HCT116 (cell line): ENCODE data around the gene SPEM3.

ENCODE experiments used
- CBX3 ChIP-seq: IDR thresholded peaks from 2 replicates; pipeline ENCODE4 v1.6.1; 2012; ENCODE audit warnings: low read depth
- EGR1 ChIP-seq: IDR thresholded peaks from 2 replicates; pipeline ENCODE4 v1.6.1; 2012; ENCODE audit warnings: low read depth
- EZH2 ChIP-seq: fragments of 200-600 bp; sonication (generic); IDR thresholded peaks from 2 replicates; pipeline ENCODE4 v1.6.1; 2017; ENCODE audit warnings: antibody characterized with exemption, mixed run types
- EZH2phosphoT487 ChIP-seq: fragments of 200-600 bp; IDR thresholded peaks from 2 replicates; pipeline ENCODE4 v1.6.1; 2018; ENCODE audit warnings: antibody characterized with exemption, borderline replicate concordance
- POLR2A ChIP-seq: IDR thresholded peaks from 2 replicates; pipeline ENCODE4 v1.7.0; 2011; ENCODE audit warnings: borderline replicate concordance; ENCODE audit not compliant: insufficient read depth, insufficient read length; ENCODE audit errors: extremely low read depth
- POLR2AphosphoS5 ChIP-seq: IDR thresholded peaks from 2 replicates; pipeline ENCODE4 v1.6.1; 2011; ENCODE audit warnings: mild to moderate bottlenecking, low read depth, low read length, moderate library complexity
- RAD21 ChIP-seq: IDR thresholded peaks from 2 replicates; pipeline ENCODE4 v1.6.1; 2012; ENCODE audit warnings: low read depth, mild to moderate bottlenecking
- SIN3A ChIP-seq: IDR thresholded peaks from 2 replicates; pipeline ENCODE4 v1.6.1; 2012; ENCODE audit warnings: low read depth
- ZNF274 ChIP-seq: fragments of 200-500 bp; sonication (Bioruptor generic); IDR thresholded peaks from 2 replicates; pipeline ENCODE4 v1.6.1; 2014; ENCODE audit warnings: mild to moderate bottlenecking, low read depth, low read length, inconsistent platforms
- TF ChIP-seq, protein P1 (sequence below), 3 experiments: fragments of 200-600 bp in 1 of 3; sonication (generic) in 1 of 3; IDR thresholded peaks in 2 of 3; conservative IDR thresholded peaks in 1 of 3; 2 replicates each; pipeline ENCODE4 v1.5.1; 2012 to 2017; ENCODE audit warnings: low read depth in 2 of 3, low read length in 2 of 3, antibody characterized with exemption in 1 of 3, borderline replicate concordance in 1 of 3, control low read depth in 1 of 3, mild to moderate bottlenecking in 1 of 3, mixed read lengths in 1 of 3, mixed run types in 1 of 3, moderate library complexity in 1 of 3; ENCODE audit not compliant: insufficient read depth in 1 of 3
- TF ChIP-seq, protein P2 (sequence below): IDR thresholded peaks from 2 replicates; pipeline ENCODE4 v1.6.1; 2012; ENCODE audit warnings: low read depth
- TF ChIP-seq, protein P3 (sequence below): IDR thresholded peaks from 2 replicates; pipeline ENCODE4 v1.6.1; 2012

DNA sequence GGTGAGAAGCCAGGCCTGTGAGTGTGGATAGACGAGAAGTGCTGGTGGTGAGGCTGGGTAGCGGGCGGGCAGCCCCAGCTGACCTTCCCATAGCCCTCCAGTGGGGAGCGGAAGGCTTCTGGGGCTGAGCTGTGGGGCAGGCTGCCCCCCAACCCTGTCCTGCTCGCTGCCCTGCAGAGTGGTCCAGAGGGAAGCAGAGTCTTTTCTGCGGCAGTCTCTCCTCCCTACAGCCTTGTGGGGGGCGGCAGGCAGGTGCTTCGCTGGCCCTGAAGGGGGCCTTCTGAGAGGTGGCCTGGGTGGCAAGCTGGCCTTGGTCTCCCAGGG lies 17.3 kb upstream of the SPEM3 start:
- TF ChIP-seq, protein P1, sequence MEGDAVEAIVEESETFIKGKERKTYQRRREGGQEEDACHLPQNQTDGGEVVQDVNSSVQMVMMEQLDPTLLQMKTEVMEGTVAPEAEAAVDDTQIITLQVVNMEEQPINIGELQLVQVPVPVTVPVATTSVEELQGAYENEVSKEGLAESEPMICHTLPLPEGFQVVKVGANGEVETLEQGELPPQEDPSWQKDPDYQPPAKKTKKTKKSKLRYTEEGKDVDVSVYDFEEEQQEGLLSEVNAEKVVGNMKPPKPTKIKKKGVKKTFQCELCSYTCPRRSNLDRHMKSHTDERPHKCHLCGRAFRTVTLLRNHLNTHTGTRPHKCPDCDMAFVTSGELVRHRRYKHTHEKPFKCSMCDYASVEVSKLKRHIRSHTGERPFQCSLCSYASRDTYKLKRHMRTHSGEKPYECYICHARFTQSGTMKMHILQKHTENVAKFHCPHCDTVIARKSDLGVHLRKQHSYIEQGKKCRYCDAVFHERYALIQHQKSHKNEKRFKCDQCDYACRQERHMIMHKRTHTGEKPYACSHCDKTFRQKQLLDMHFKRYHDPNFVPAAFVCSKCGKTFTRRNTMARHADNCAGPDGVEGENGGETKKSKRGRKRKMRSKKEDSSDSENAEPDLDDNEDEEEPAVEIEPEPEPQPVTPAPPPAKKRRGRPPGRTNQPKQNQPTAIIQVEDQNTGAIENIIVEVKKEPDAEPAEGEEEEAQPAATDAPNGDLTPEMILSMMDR (IDR thresholded peaks at IDR 0.05 in 2 of 3, conservative IDR thresholded peaks at IDR 0.05 in 1 of 3; ENCODE audit: borderline replicate concordance in 1 of 3, insufficient read depth in 1 of 3, low read depth in 2 of 3, low read length in 2 of 3): no peak
- TF ChIP-seq CBX3: no peak
- no peak for TF ChIP-seq SIN3A
- TF ChIP-seq POLR2AphosphoS5: no peak
- TF ChIP-seq ZNF274: no peak
- TF ChIP-seq EZH2phosphoT487: no peak
- no peak for TF ChIP-seq EZH2
- TF ChIP-seq, protein P2, sequence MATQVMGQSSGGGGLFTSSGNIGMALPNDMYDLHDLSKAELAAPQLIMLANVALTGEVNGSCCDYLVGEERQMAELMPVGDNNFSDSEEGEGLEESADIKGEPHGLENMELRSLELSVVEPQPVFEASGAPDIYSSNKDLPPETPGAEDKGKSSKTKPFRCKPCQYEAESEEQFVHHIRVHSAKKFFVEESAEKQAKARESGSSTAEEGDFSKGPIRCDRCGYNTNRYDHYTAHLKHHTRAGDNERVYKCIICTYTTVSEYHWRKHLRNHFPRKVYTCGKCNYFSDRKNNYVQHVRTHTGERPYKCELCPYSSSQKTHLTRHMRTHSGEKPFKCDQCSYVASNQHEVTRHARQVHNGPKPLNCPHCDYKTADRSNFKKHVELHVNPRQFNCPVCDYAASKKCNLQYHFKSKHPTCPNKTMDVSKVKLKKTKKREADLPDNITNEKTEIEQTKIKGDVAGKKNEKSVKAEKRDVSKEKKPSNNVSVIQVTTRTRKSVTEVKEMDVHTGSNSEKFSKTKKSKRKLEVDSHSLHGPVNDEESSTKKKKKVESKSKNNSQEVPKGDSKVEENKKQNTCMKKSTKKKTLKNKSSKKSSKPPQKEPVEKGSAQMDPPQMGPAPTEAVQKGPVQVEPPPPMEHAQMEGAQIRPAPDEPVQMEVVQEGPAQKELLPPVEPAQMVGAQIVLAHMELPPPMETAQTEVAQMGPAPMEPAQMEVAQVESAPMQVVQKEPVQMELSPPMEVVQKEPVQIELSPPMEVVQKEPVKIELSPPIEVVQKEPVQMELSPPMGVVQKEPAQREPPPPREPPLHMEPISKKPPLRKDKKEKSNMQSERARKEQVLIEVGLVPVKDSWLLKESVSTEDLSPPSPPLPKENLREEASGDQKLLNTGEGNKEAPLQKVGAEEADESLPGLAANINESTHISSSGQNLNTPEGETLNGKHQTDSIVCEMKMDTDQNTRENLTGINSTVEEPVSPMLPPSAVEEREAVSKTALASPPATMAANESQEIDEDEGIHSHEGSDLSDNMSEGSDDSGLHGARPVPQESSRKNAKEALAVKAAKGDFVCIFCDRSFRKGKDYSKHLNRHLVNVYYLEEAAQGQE: no peak
- TF ChIP-seq POLR2A: no peak
- no peak for TF ChIP-seq RAD21
- TF ChIP-seq, protein P3, sequence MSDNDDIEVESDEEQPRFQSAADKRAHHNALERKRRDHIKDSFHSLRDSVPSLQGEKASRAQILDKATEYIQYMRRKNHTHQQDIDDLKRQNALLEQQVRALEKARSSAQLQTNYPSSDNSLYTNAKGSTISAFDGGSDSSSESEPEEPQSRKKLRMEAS: no peak
- no peak for TF ChIP-seq EGR1
